ENCODE measurements around the gene EMP2. TPM values are rescaled to one million over a fixed set of nuclear protein-coding genes. Genes with fewer than 3 reads are reported as not detected.
"Not testable (repeated sequence)": the region's sequence is repeated elsewhere in the genome, so short reads cannot be mapped to it uniquely, and the experiment has no call there.

Gene EMP2
- total RNA-seq, 1 experiment from 2014 or later = 6.3 TPM

GRCh38 chr16:10583269-10583668 lies 2.9 kb upstream of the EMP2 start:
- in situ Hi-C loops (cut with HindIII; ENCODE audit: low sequenced_read_pairs) = no loop called here
- DNase-seq (ENCODE audit: low spot score) = no peak

GRCh38 chr16:10581507-10581906 lies 1.1 kb upstream of the EMP2 start:
- in situ Hi-C loops (cut with HindIII; ENCODE audit: low sequenced_read_pairs) = no loop called here
- DNase-seq (ENCODE audit: low spot score) = no peak

- in situ Hi-C loops (cut with HindIII; ENCODE audit: low sequenced_read_pairs) = no loop called here
- no peak for DNase-seq (ENCODE audit: low spot score)
Measured at GRCh38 chr16:10580883-10581247, 467 bp upstream of the EMP2 start.

GRCh38 chr16:10579575-10579964 lies 828 bp downstream of the EMP2 start:
- DNase-seq (ENCODE audit: low spot score) = no peak
- in situ Hi-C loops (cut with HindIII; ENCODE audit: low sequenced_read_pairs) = no loop called here

GRCh38 chr16:10578474-10579316 lies 1.7 kb downstream of the EMP2 start:
- in situ Hi-C loops (cut with HindIII; ENCODE audit: low sequenced_read_pairs) = no loop called here
- DNase-seq (ENCODE audit: low spot score) = no peak

- in situ Hi-C loops (cut with HindIII; ENCODE audit: low sequenced_read_pairs) = no loop called here
- DNase-seq (ENCODE audit: low spot score) = no peak
Measured at GRCh38 chr16:10577305-10578202, 2.8 kb downstream of the EMP2 start.

- in situ Hi-C loops (cut with HindIII; ENCODE audit: low sequenced_read_pairs) = no loop called here
- no peak for DNase-seq (ENCODE audit: low spot score)
Measured at GRCh38 chr16:10576390-10577304, 3.8 kb downstream of the EMP2 start.

- in situ Hi-C loops (cut with HindIII; ENCODE audit: low sequenced_read_pairs) = no loop called here
Measured at GRCh38 chr16:10575506-10576130, 4.8 kb downstream of the EMP2 start.

GRCh38 chr16:10572611-10573010 lies 7.8 kb downstream of the EMP2 start:
- DNase-seq (ENCODE audit: low spot score) = no peak
- in situ Hi-C loops (cut with HindIII; ENCODE audit: low sequenced_read_pairs) = no loop called here

More at GRCh38 chr16:10575506-10576130, 4.8 kb downstream of the EMP2 start:
- no peak for DNase-seq (ENCODE audit: low spot score)

GRCh38 chr16:10571354-10571753 lies 9.0 kb downstream of the EMP2 start:
- in situ Hi-C loops (cut with HindIII; ENCODE audit: low sequenced_read_pairs) = no loop called here

GRCh38 chr16:10569621-10570020 lies 10.8 kb downstream of the EMP2 start:
- in situ Hi-C loops (cut with HindIII; ENCODE audit: low sequenced_read_pairs) = no loop called here
- DNase-seq (ENCODE audit: low spot score) = no peak

More at GRCh38 chr16:10571354-10571753, 9.0 kb downstream of the EMP2 start:
- no peak for DNase-seq (ENCODE audit: low spot score)

- in situ Hi-C loops (cut with HindIII; ENCODE audit: low sequenced_read_pairs) = no loop called here
- DNase-seq (ENCODE audit: low spot score) = no peak
Measured at GRCh38 chr16:10566613-10567012, 13.8 kb downstream of the EMP2 start.

GRCh38 chr16:10565167-10565566 lies 15.2 kb downstream of the EMP2 start:
- peak; percentile 2 for DNase-seq (ENCODE audit: low spot score)
- in situ Hi-C loops (cut with HindIII; ENCODE audit: low sequenced_read_pairs) = no loop called here

GRCh38 chr16:10564591-10564990 lies 15.8 kb downstream of the EMP2 start:
- DNase-seq (ENCODE audit: low spot score) = no peak
- in situ Hi-C loops (cut with HindIII; ENCODE audit: low sequenced_read_pairs) = no loop called here

- no peak for DNase-seq (ENCODE audit: low spot score)
- in situ Hi-C loops (cut with HindIII; ENCODE audit: low sequenced_read_pairs) = no loop called here
Measured at GRCh38 chr16:10562361-10562899, 18.0 kb downstream of the EMP2 start.

- in situ Hi-C loops (cut with HindIII; ENCODE audit: low sequenced_read_pairs) = no loop called here
- DNase-seq (ENCODE audit: low spot score) = no peak
Measured at GRCh38 chr16:10561425-10561824, 19.0 kb downstream of the EMP2 start.

- in situ Hi-C loops (cut with HindIII; ENCODE audit: low sequenced_read_pairs) = no loop called here
- DNase-seq (ENCODE audit: low spot score) = no peak
Measured at GRCh38 chr16:10561001-10561400, 19.4 kb downstream of the EMP2 start.

GRCh38 chr16:10559792-10560191 lies 20.6 kb downstream of the EMP2 start:
- in situ Hi-C loops (cut with HindIII; ENCODE audit: low sequenced_read_pairs); DNase-seq (ENCODE audit: low spot score): not testable (repeated sequence)
